SKM-1 (cell line): ENCODE data around the gene TMEM218.
"Not testable (repeated sequence)": the region's sequence is repeated elsewhere in the genome, so short reads cannot be mapped to it uniquely, and the experiment has no call there.

Source experiments
- DNase-seq: peaks from one replicate; lab custom pipeline; 2025; ENCODE audit not compliant: unreplicated experiment; lab: John Stamatoyannopoulos, UW

Gene TMEM218

DNA sequence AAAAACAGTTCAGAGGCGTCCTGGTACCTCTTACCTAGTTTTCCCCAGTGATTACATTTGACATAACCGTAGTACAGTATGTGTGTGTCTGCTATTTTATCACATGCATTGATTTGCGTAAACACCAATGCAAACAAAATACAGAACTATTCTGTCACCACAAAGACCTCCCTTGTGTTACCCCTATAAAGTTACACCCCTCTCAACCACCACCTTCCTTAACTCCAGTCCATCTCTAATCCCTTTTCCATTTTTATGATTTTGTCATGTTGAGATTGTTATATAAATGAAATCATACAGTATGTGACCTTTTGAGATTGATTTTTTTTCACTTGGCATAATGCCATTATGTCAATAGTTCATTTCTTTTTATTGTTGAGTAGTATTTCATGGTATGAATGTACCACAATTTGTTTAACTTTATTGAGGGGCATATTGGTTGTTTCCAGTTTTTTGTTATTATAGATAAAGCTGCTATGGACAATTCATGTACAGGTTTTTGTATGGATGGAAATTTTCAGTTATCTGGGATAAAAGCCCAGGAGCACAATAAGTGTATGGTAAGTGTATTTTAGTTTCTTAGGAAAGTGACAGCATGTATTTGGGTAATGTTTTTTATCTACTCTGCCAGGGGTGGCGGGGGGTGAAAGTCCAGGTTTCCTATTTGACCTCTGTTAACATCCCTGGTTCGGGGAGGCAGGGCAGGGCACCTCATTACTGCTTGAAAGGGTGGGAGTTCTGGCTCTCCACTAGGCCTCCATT is 54.3 kb downstream of the TMEM218 start:
- no peak for DNase-seq

DNA sequence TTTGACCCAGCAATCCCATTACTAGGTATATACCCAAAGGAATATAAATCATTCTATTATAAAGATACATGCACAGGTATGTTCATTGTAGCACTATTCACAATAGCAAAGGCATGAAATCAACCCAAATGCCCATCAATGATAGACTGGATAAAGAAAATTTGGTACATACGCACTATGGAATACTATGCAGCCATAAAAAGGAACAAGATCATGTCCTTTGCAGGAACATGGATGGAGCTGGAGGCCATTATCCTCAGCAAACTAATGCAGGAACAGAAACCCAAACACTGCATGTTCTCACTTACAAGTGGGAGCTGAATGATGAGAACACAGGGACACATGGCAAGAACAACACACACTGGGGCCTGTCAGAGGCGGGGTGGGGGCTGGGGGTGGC is 55.3 kb downstream of the TMEM218 start:
- DNase-seq: not testable (repeated sequence)

DNA sequence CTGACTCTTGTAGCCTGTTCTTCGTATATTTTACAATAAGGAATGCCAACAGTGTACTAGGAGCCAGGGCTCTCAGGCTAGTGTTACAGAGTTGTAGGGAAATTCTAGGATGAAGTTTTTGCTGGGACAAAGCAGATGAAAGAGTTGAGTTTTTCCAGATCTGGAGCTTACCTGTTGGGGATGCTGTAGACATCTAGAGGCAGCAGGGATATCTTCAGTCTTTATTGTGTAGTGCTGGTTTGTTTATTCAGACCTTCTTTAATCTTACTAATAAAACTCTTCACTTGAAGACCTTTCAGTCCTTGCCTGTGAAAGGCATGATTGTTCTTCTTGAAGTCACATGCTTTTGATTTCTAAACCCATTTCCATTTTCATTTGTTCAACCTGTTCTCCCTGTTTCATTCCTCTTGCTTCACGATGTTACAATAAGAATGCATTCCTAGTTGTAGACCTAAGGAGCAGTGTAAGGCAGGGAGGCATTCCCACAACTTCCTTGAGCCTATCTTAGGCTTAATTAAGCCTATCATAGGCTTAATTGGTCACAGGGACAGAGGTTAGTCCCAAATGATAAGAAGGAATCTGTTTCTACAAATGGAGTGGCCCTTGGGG is 56.2 kb downstream of the TMEM218 start:
- no peak for DNase-seq

DNA sequence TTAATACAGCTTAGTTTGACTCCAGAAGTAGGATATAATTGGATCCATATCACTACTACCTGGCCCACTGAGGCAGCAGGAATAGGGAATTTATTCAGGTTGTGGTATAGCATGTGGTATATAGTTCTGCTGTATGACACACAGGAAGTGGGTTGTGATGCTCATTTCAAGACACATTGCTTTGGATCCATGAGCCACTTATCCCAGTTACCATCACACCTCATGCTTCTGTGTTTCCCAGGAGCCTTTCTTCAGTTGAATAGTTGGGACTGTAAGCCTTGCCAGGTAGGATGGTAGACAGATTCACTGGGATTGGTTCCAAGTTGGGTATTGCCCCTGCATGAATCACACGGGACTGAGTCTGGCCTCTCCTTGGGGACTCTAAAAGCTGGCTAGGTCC is 58.3 kb downstream of the TMEM218 start:
- no peak for DNase-seq

DNA sequence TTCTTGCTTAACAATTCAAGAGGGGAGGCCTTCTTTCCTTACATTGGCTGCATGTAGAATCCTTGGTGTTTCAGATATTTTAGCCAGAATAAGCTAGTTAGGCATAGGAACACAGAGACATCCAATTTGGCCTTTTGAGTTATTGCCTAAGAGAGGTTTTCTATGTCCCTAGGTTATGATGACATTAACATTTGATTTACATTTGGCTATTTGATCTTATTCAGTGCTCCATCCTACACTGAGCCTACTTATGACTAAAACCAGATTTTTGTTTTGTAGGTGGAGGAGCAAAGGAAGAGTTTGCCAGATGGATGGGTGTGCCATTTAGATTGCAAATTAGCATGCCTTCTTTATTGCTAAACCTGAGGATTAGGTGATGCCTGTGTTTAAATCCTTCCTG is 59.4 kb downstream of the TMEM218 start:
- no peak for DNase-seq

DNA sequence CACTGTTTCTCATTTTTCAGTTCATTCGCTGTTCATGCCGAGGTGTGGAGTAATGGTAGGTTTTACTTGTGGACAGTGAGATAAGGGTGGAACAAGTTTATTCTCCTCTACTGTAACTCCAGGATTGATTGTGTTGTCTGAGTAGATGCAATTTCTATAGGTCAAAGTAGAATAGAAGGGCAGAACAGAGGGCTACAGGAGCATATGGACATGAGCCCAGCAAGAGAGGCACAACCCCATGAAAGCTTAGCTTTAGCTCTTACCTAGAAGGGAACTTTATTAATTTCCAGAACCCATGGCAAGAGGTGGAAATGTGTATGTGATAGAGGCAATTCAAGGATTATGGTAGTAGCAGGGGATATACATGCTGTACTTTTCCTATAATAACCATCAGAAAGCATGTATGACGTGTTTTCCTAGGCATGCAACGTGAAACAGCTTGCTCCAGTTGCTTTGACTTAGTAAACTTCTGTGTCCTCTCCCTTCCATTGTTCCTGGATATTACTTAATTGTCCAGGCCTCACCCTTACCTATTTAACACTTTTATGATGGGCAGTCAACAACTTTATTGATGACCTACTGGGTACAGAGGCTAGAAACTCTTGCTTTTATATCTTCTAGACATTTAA is 62.1 kb downstream of the TMEM218 start:
- no peak for DNase-seq
